Measurements from ENCODE around the gene GNL3.

- TF ChIP-seq REST (IDR thresholded peaks at IDR 0.05; ENCODE audit: insufficient read depth in 1 of 2, low read depth in 2 of 2, low read length in 2 of 2) (no peak), TAF1 (IDR thresholded peaks at IDR 0.05; ENCODE audit: borderline replicate concordance, insufficient read depth, low read length) (no peak), POLR2AphosphoS5 (IDR thresholded peaks at IDR 0.05; ENCODE audit: low read depth, low read length) (no peak)
These were observed 2.4 kb downstream of the GNL3 start for GRCh38 chr3:52688266-52688665.

All from PFSK-1 (cell line).